HepG2 (cell line): ENCODE data around the gene CDSN.

ENCODE experiments used
- AKAP8 ChIP-seq: sonication (generic); formaldehyde crosslinking; IDR thresholded peaks from 2 replicates; pipeline ENCODE4 v1.5.1; 2020; ENCODE audit warnings: mild to moderate bottlenecking, missing genetic modification reagents
- CEBPB ChIP-seq: IDR thresholded peaks from 2 replicates; pipeline ENCODE4 v1.6.1; 2011; ENCODE audit warnings: low read depth, low read length, improper control_type of control experiment, borderline replicate concordance
- CHD4 ChIP-seq: fragments of 200-600 bp; sonication (generic); IDR thresholded peaks from 2 replicates; pipeline ENCODE4 v1.7.0; 2017; ENCODE audit warnings: mild to moderate bottlenecking, low read length, borderline replicate concordance
- CTCF ChIP-seq: sonication (generic); formaldehyde crosslinking; IDR thresholded peaks from 2 replicates; pipeline ENCODE4 v1.5.0; 2020; ENCODE audit warnings: mild to moderate bottlenecking, missing genetic modification reagents, moderate library complexity
- EP300 ChIP-seq, 3 experiments: sonication (generic) in 1 of 3; formaldehyde crosslinking in 1 of 3; IDR thresholded peaks; 2 replicates each; pipeline versions ENCODE4 v1.5.1 to v1.6.1; 2011 to 2020; ENCODE audit warnings: low read depth in 2 of 3, low read length in 2 of 3, borderline replicate concordance in 1 of 3, improper control_type of control experiment in 1 of 3, mild to moderate bottlenecking in 1 of 3, missing genetic modification reagents in 1 of 3, moderate library complexity in 1 of 3
- ETV6 ChIP-seq: sonication (generic); formaldehyde crosslinking; conservative IDR thresholded peaks from 2 replicates; pipeline ENCODE4 v1.4.0; 2020; ENCODE audit warnings: missing genetic modification reagents
- FOXO1 ChIP-seq: sonication (generic); formaldehyde crosslinking; IDR thresholded peaks from 2 replicates; pipeline ENCODE4 v1.4.0; 2020; ENCODE audit warnings: missing genetic modification reagents
- POLR2AphosphoS5 ChIP-seq: IDR thresholded peaks from 2 replicates; pipeline ENCODE4 v1.6.1; 2012; ENCODE audit warnings: low read depth, low read length
- RFX5 ChIP-seq: IDR thresholded peaks from 2 replicates; pipeline ENCODE4 v1.6.1; 2011; ENCODE audit warnings: low read depth, low read length, improper control_type of control experiment
- RXRA ChIP-seq: sonication (generic); formaldehyde crosslinking; IDR thresholded peaks from 2 replicates; pipeline ENCODE4 v1.5.1; 2020; ENCODE audit warnings: missing genetic modification reagents
- ZBTB34 ChIP-seq: sonication (generic); formaldehyde crosslinking; IDR thresholded peaks from 2 replicates; pipeline ENCODE4 v1.8.0; 2022; ENCODE audit warnings: mild to moderate bottlenecking, missing genetic modification reagents
- ZBTB42 ChIP-seq: sonication (generic); formaldehyde crosslinking; IDR thresholded peaks from 2 replicates; pipeline ENCODE4 v1.5.0; 2020; ENCODE audit warnings: mild to moderate bottlenecking, missing genetic modification reagents

GRCh38 chr6:31065556-31065955 is 54.7 kb downstream of the CDSN start:
- TF ChIP-seq EP300 (IDR thresholded peaks at IDR 0.05; ENCODE audit: low read depth in 2 of 2, low read length in 2 of 2) (no peak), EP300 (CRISPR knock-in tag; IDR thresholded peaks at IDR 0.05; ENCODE audit: borderline replicate concordance) (no peak), ZBTB42 (CRISPR knock-in tag) (no peak), FOXO1 (no peak), ETV6 (CRISPR knock-in tag) (no peak), RXRA (CRISPR knock-in tag) (no peak), POLR2AphosphoS5 (no peak), CEBPB (no peak), AKAP8 (CRISPR knock-in tag) (no peak), CTCF (no peak), ZBTB34 (CRISPR knock-in tag) (no peak), RFX5 (no peak), CHD4 (no peak)
